ENCODE measurements around the gene SLC51A.
A peak's percentile ranks its signal among the peaks of the same experiment; 100 is the strongest.
"Not testable (repeated sequence)": the region's sequence is repeated elsewhere in the genome, so short reads cannot be mapped to it uniquely, and the experiment has no call there.

Gene SLC51A

GRCh38 chr3:196205442-196206205 lies 10.7 kb upstream of the SLC51A start:
- not testable (repeated sequence) for DNase-seq, H3K4me3 Mint-ChIP-seq, ATAC-seq, H3K9me3 Mint-ChIP-seq
- peaks cover 18% of the 10 kb centered on the region for H3K27me3 Mint-ChIP-seq
- peaks cover 41% of the 10 kb centered on the region for H3K4me1 Mint-ChIP-seq
- peak overlapping the region in 1 of 2 donors; percentile 49 for H3K27ac Mint-ChIP-seq

- Mint-ChIP-seq H3K9me3 (no peaks in the 10 kb centered on the region), H3K4me3 (peak overlapping the region; percentile 64 to 80), H3K27ac (peak overlapping the region in 1 of 2 donors; percentile 80)
These were observed 9.0 kb upstream of the SLC51A start for GRCh38 chr3:196207159-196207832.

GRCh38 chr3:196207833-196208607 lies 8.3 kb upstream of the SLC51A start:
- Mint-ChIP-seq H3K9me3 (no peaks in the 10 kb centered on the region), H3K27me3 (peaks cover 18% of the 10 kb centered on the region), H3K4me3 (peak overlapping the region; percentile 80 to 82), H3K4me1 (peaks cover 35% of the 10 kb centered on the region), H3K27ac (no peak overlapping the region)
- ATAC-seq (peak; percentile 57), DNase-seq (peak in 1 of 2 donors; percentile 35)

More at GRCh38 chr3:196207159-196207832, 9.0 kb upstream of the SLC51A start:
- ATAC-seq (peak; percentile 32), DNase-seq (no peak)
- peaks cover 18% of the 10 kb centered on the region for H3K27me3 Mint-ChIP-seq
- H3K4me1 Mint-ChIP-seq: peaks cover 40% of the 10 kb centered on the region

GRCh38 chr3:196208942-196209695 lies 7.2 kb upstream of the SLC51A start:
- H3K27ac Mint-ChIP-seq: no peak overlapping the region
- DNase-seq (no peak), ATAC-seq (peak; percentile 18)
- peaks cover 12% of the 10 kb centered on the region for H3K27me3 Mint-ChIP-seq
- no peaks in the 10 kb centered on the region for H3K9me3 Mint-ChIP-seq
- peak overlapping the region; percentile 58 to 78 for H3K4me3 Mint-ChIP-seq
- H3K4me1 Mint-ChIP-seq: peaks cover 35% of the 10 kb centered on the region

GRCh38 chr3:196209944-196210672 lies 6.2 kb upstream of the SLC51A start:
- not testable (repeated sequence) for DNase-seq, ATAC-seq, H3K27ac Mint-ChIP-seq, H3K9me3 Mint-ChIP-seq, H3K4me3 Mint-ChIP-seq
- Mint-ChIP-seq H3K4me1 (peaks cover 34% of the 10 kb centered on the region), H3K27me3 (peaks cover 10% of the 10 kb centered on the region)

GRCh38 chr3:196210673-196211556 lies 5.4 kb upstream of the SLC51A start, which contains the start of gene ZDHHC19:
TSS of gene ZDHHC19 (minus strand) at chr3:196211400. CDS start at chr3:196211315, 85 bp downstream.
- peaks cover 27% of the 10 kb centered on the region for H3K4me1 Mint-ChIP-seq
- H3K27ac Mint-ChIP-seq: peak within 1 kb of the TSS in 1 of 2 donors; percentile 65
- peaks cover 10% of the 10 kb centered on the region for H3K27me3 Mint-ChIP-seq
- H3K4me3 Mint-ChIP-seq: no peak within 1 kb of the TSS
- ATAC-seq (no peak), DNase-seq (no peak)
- H3K9me3 Mint-ChIP-seq: no peaks in the 10 kb centered on the region

- ATAC-seq: no peak
- no peaks in the 10 kb centered on the region for H3K27me3 Mint-ChIP-seq
- no peak overlapping the region for H3K4me3 Mint-ChIP-seq
- H3K9me3 Mint-ChIP-seq: no peaks in the 10 kb centered on the region
- H3K27ac Mint-ChIP-seq: no peak overlapping the region
- H3K4me1 Mint-ChIP-seq: peaks cover 29% of the 10 kb centered on the region
- DNase-seq: no peak
These were observed 1.4 kb upstream of the SLC51A start for GRCh38 chr3:196214783-196215441.

- no peaks in the 10 kb centered on the region for H3K27me3 Mint-ChIP-seq
- DNase-seq (no peak), ATAC-seq (no peak)
- H3K27ac Mint-ChIP-seq: no peak overlapping the region
- no peaks in the 10 kb centered on the region for H3K9me3 Mint-ChIP-seq
- peaks cover 32% of the 10 kb centered on the region for H3K4me1 Mint-ChIP-seq
- H3K4me3 Mint-ChIP-seq: no peak overlapping the region
These were observed 777 bp upstream of the SLC51A start for GRCh38 chr3:196215493-196216020.

- ATAC-seq (peak; percentile 22), DNase-seq (no peak)
- Mint-ChIP-seq H3K4me3 (no peak overlapping the region), H3K9me3 (no peaks in the 10 kb centered on the region), H3K4me1 (peaks cover 32% of the 10 kb centered on the region), H3K27ac (no peak overlapping the region), H3K27me3 (no peaks in the 10 kb centered on the region)
These were observed 412 bp downstream of the SLC51A start for GRCh38 chr3:196216681-196217211.

- DNase-seq (no peak), ATAC-seq (no peak)
- Mint-ChIP-seq H3K27me3 (no peaks in the 10 kb centered on the region), H3K4me1 (peaks cover 32% of the 10 kb centered on the region), H3K9me3 (no peaks in the 10 kb centered on the region), H3K27ac (peak overlapping the region in 1 of 2 donors; percentile 90), H3K4me3 (peak overlapping the region; percentile 10 to 36)
These were observed 1.2 kb downstream of the SLC51A start for GRCh38 chr3:196217307-196218154.

- peaks cover 32% of the 10 kb centered on the region for H3K4me1 Mint-ChIP-seq
- DNase-seq: no peak
- H3K4me3 Mint-ChIP-seq: peak overlapping the region in 1 of 2 donors; percentile 36
- H3K9me3 Mint-ChIP-seq: no peaks in the 10 kb centered on the region
- no peak for ATAC-seq
- peaks cover 4% of the 10 kb centered on the region for H3K27me3 Mint-ChIP-seq
- H3K27ac Mint-ChIP-seq: no peak overlapping the region
These were observed 1.9 kb downstream of the SLC51A start for GRCh38 chr3:196218155-196218712.

All from stimulated activated naive CD8-positive, alpha-beta T cell treated with anti-CD3 and anti-CD28 coated beads, Interleukin-15, amount 100 ng/mL, for 72 hours (primary cell).